Fibroblast of lung (primary cell): ENCODE measurements around the gene SEC61A2. TPM values are rescaled to one million over a fixed set of nuclear protein-coding genes. Genes with fewer than 3 reads are reported as not detected.

Experiments
- DNase-seq, 2 donors: peaks; one replicate each; pipeline versions ENCODE4 v3.0.0 to v3.0.0-alpha.2; 2010; ENCODE audit warnings: low read depth in 2 of 2
- H2AFZ ChIP-seq: 2 replicates; pipeline ENCODE4 v1.5.1; 2012; ENCODE audit warnings: low read length, control low read depth, inconsistent platforms
- H3K27ac ChIP-seq: 2 replicates; pipeline ENCODE4 v1.5.1; 2011; ENCODE audit warnings: low read length, control low read depth; ENCODE audit not compliant: insufficient read depth
- H3K27me3 ChIP-seq: 2 replicates; pipeline ENCODE4 v1.5.1; 2011; ENCODE audit warnings: mild to moderate bottlenecking, low read length; ENCODE audit not compliant: control insufficient read depth, insufficient read depth
- H3K36me3 ChIP-seq: 2 replicates; pipeline ENCODE4 v1.5.1; 2011; ENCODE audit warnings: low read length; ENCODE audit not compliant: control insufficient read depth, insufficient read depth
- H3K4me1 ChIP-seq: 2 replicates; pipeline ENCODE4 v1.5.1; 2011; ENCODE audit warnings: low read length; ENCODE audit not compliant: control insufficient read depth, insufficient read depth; ENCODE audit errors: extremely low read depth
- H3K4me2 ChIP-seq: 2 replicates; pipeline ENCODE4 v1.5.1; 2011; ENCODE audit warnings: low read length, control low read depth; ENCODE audit not compliant: insufficient read depth; ENCODE audit errors: extremely low read depth
- H3K4me3 ChIP-seq, 4 experiments: fragments of 200-600 bp in 1 of 4; sonication (generic) in 1 of 4; replicated peaks in 1 of 4; 2 replicates each; pipeline ENCODE4 v1.5.1; 2011 to 2016; ENCODE audit warnings: low read length in 4 of 4, low read depth in 3 of 4, mild to moderate bottlenecking in 3 of 4, control low read depth in 2 of 4, inconsistent platforms in 1 of 4, mixed read lengths in 1 of 4; ENCODE audit not compliant: insufficient read depth in 1 of 4; ENCODE audit errors: control extremely low read depth in 1 of 4
- H3K79me2 ChIP-seq: 2 replicates; pipeline ENCODE4 v1.5.1; 2012; ENCODE audit warnings: mild to moderate bottlenecking, low read length, inconsistent platforms; ENCODE audit not compliant: control insufficient read depth, insufficient read depth
- H3K9ac ChIP-seq: 2 replicates; pipeline ENCODE4 v1.5.1; 2011; ENCODE audit warnings: mild to moderate bottlenecking, low read length, control low read depth; ENCODE audit not compliant: insufficient read depth
- H3K9me3 ChIP-seq: 2 replicates; pipeline ENCODE4 v1.5.1; 2012; ENCODE audit warnings: low read depth, low read length; ENCODE audit not compliant: control insufficient read depth, insufficient read depth
- H4K20me1 ChIP-seq: 2 replicates; pipeline ENCODE4 v1.5.1; 2011; ENCODE audit warnings: low read length; ENCODE audit not compliant: control insufficient read depth, insufficient read depth; ENCODE audit errors: extremely low read depth
- CTCF ChIP-seq, 2 donors: IDR thresholded peaks in 1 of 2; conservative IDR thresholded peaks in 1 of 2; 1 replicate in 1 of 2; 2 replicates in 1 of 2; pipeline ENCODE4 v1.5.1; 2011 to 2012; ENCODE audit warnings: low read length in 2 of 2, control low read depth in 1 of 2, inconsistent platforms in 1 of 2, low read depth in 1 of 2, mild to moderate bottlenecking in 1 of 2
- EZH2 ChIP-seq: IDR thresholded peaks from 2 replicates; pipeline ENCODE4 v1.5.1; 2012; ENCODE audit warnings: low read length, control low read depth, mild to moderate bottlenecking; ENCODE audit errors: missing control alignments
- polyA plus RNA-seq, 2 donors: library from polyadenylated mRNA; depleted of rRNA in 1 of 2; stranded (reverse) in 1 of 2; unstranded in 1 of 2; fragments of >200 nt; gene quantifications; 2 replicates each; pipeline ENCODE4 v1.2.1, GENCODE V29; 2011 to 2012; ENCODE audit warnings: missing spikeins in 1 of 2
- total RNA-seq: library from RNA; depleted of rRNA; stranded (reverse); fragments of >200 nt; gene quantifications from 2 replicates; pipeline ENCODE4 v1.2.1, GENCODE V29; 2014

Gene SEC61A2
- total and polyA plus RNA-seq, 2 donors (not counting 1 experiment from before 2014, with no cell fraction given): 9.2 to 12.8 TPM

- H3K4me2 ChIP-seq: no peak overlapping the region
- no peak overlapping the region for H3K9ac ChIP-seq
- H3K4me3 ChIP-seq: no peak overlapping the region
- H3K27me3 ChIP-seq: no peaks in the 10 kb centered on the region
- H2AFZ ChIP-seq: no peak overlapping the region
- no peaks in the 10 kb centered on the region for H3K79me2 ChIP-seq
- DNase-seq: no peak
- H3K36me3 ChIP-seq: no peaks in the 10 kb centered on the region
- no peak for TF ChIP-seq CTCF (conservative IDR thresholded peaks at IDR 0.05 in 1 of 2, IDR thresholded peaks at IDR 0.05 in 1 of 2; ENCODE audit: low read depth in 1 of 2, low read length in 2 of 2)
- TF ChIP-seq EZH2: no peak
- no peaks in the 10 kb centered on the region for H3K9me3 ChIP-seq
- H3K27ac ChIP-seq: no peak overlapping the region
- H3K4me1 ChIP-seq: no peaks in the 10 kb centered on the region
- no peaks in the 10 kb centered on the region for H4K20me1 ChIP-seq
Measured at GRCh38 chr10:12113627-12114026, 15.8 kb upstream of the SEC61A2 start.

- H3K9me3 ChIP-seq: no peaks in the 10 kb centered on the region
- H2AFZ ChIP-seq: no peak overlapping the region
- no peaks in the 10 kb centered on the region for H3K27me3 ChIP-seq
- H3K9ac ChIP-seq: no peak overlapping the region
- no peak overlapping the region for H3K4me3 ChIP-seq
- no peak for DNase-seq
- H3K36me3 ChIP-seq: no peaks in the 10 kb centered on the region
- no peaks in the 10 kb centered on the region for H4K20me1 ChIP-seq
- no peaks in the 10 kb centered on the region for H3K79me2 ChIP-seq
- H3K4me1 ChIP-seq: no peaks in the 10 kb centered on the region
- TF ChIP-seq CTCF (conservative IDR thresholded peaks at IDR 0.05 in 1 of 2, IDR thresholded peaks at IDR 0.05 in 1 of 2; ENCODE audit: low read depth in 1 of 2, low read length in 2 of 2): no peak
- TF ChIP-seq EZH2: no peak
- no peak overlapping the region for H3K4me2 ChIP-seq
- H3K27ac ChIP-seq: no peak overlapping the region
Measured at GRCh38 chr10:12121673-12122072, 7.8 kb upstream of the SEC61A2 start.

- Histone ChIP-seq H3K9me3 (no peaks in the 10 kb centered on the region), H2AFZ (peak overlapping the region; percentile 98), H3K79me2 (peaks cover 13% of the 10 kb centered on the region), H3K27ac (peak overlapping the region; percentile 61), H3K27me3 (no peaks in the 10 kb centered on the region), H3K4me2 (peak overlapping the region; percentile 97), H3K4me3 (peak overlapping the region; percentile 59 to 98 (median 80)), H3K9ac (peak overlapping the region; percentile 83), H4K20me1 (no peaks in the 10 kb centered on the region), H3K36me3 (no peaks in the 10 kb centered on the region), H3K4me1 (no peaks in the 10 kb centered on the region)
- peak; percentile 69 to 75 for DNase-seq
- TF ChIP-seq EZH2: no peak
- peak; percentile 69 to 71 for TF ChIP-seq CTCF (conservative IDR thresholded peaks at IDR 0.05 in 1 of 2, IDR thresholded peaks at IDR 0.05 in 1 of 2; ENCODE audit: low read depth in 1 of 2, low read length in 2 of 2)
Measured at GRCh38 chr10:12130237-12130872, 878 bp downstream of the SEC61A2 start.
